ENCODE data around the gene TSPEAR.

GRCh38 chr21:44713846-44714245 lies 2.5 kb upstream of the TSPEAR start:
- TF ChIP-seq CTCF (IDR thresholded peaks at IDR 0.05) (no peak), POLR2A (IDR thresholded peaks at IDR 0.05) (no peak)

Data from testis (tissue), 2 donors.